K562 (cell line): Measurements from ENCODE around the gene PKD1L1. TPM values are rescaled to one million over a fixed set of nuclear protein-coding genes. Genes with fewer than 3 reads are reported as not detected.
"Not testable (repeated sequence)": the region's sequence is repeated elsewhere in the genome, so short reads cannot be mapped to it uniquely, and the experiment has no call there.

Source experiments
- ATAC-seq: fragments of 200-7000 bp; cut with Tn5 transposase; 3 replicates; pipeline ENCODE4 v1.9.1; 2020; ENCODE audit warnings: moderate library complexity
- BruUV-seq: library from RNA; stranded (reverse); fragments of 400-500 nt; replicated peaks from 2 replicates; lab custom pipeline; 2021; lab: Mats Ljungman, UMichigan
- CTCF ChIA-PET: fragments of 300-600 bp; formaldehyde crosslinking; extraction: SDS; loops from one replicate; lab custom pipeline; 2021; ENCODE audit warnings: low intra/inter-chr PET ratio; lab: Yijun Ruan, JAX
- POLR2A ChIA-PET: fragments of 300-600, 350-650 bp; sonication (Branson Sonifier 250); formaldehyde crosslinking; extraction: SDS; loops from one replicate; lab custom pipeline; 2021; ENCODE audit warnings: antibody characterized with exemption, inconsistent platforms; lab: Yijun Ruan, JAX
- DNase-seq, 4 experiments: peaks; one replicate each; pipeline versions ENCODE4 v3.0.0 to v3.0.0-alpha.2; 2011 to 2018; ENCODE audit warnings: low spot score in 3 of 4, mixed read lengths in 3 of 4; ENCODE audit errors: extremely low read depth in 1 of 4
- FAIRE-seq: peaks from 2 replicates; lab custom pipeline; 2011; peaks lifted over from hg19 to GRCh38; lab: Jason Lieb, UNC
- H2AFZ ChIP-seq: 2 replicates; pipeline ENCODE4 v1.6.0; 2011; ENCODE audit warnings: low read depth, low read length, control low read depth, inconsistent platforms
- H3K27ac ChIP-seq: fragments of 200-600 bp; 3 replicates; pipeline ENCODE4 v1.8.0; 2011; ENCODE audit warnings: low read depth, mild to moderate bottlenecking, control low read depth, inconsistent platforms, low read length, moderate library complexity, mixed read lengths; ENCODE audit errors: extremely low read depth
- H3K27me3 ChIP-seq, 2 experiments: fragments of 300-600 bp in 1 of 2; 2 replicates in 1 of 2; 3 replicates in 1 of 2; pipeline versions ENCODE4 v1.6.0 to v1.8.0; 2011; ENCODE audit warnings: inconsistent platforms in 2 of 2, low read length in 2 of 2, mild to moderate bottlenecking in 1 of 2, mixed read lengths in 1 of 2, moderate library complexity in 1 of 2; ENCODE audit not compliant: control insufficient read depth in 2 of 2, insufficient read depth in 2 of 2
- H3K36me3 ChIP-seq: fragments of 300-600 bp; 3 replicates; pipeline ENCODE4 v1.8.0; 2011; ENCODE audit warnings: mild to moderate bottlenecking, low read length, inconsistent platforms; ENCODE audit not compliant: control insufficient read depth, insufficient read depth
- H3K4me1 ChIP-seq, 2 experiments: fragments of 200-600 bp in 1 of 2; replicated peaks in 1 of 2; 2 replicates in 1 of 2; 3 replicates in 1 of 2; pipeline versions ENCODE4 v1.5.1 to v1.8.0; 2011; ENCODE audit warnings: inconsistent platforms in 2 of 2, low read length in 2 of 2, mild to moderate bottlenecking in 1 of 2, mixed read lengths in 1 of 2, moderate library complexity in 1 of 2; ENCODE audit not compliant: control insufficient read depth in 2 of 2, insufficient read depth in 2 of 2
- H3K4me2 ChIP-seq: 2 replicates; pipeline ENCODE4 v1.6.1; 2011; ENCODE audit warnings: low read length, control low read depth, inconsistent platforms, mixed read lengths; ENCODE audit not compliant: insufficient read depth
- H3K4me3 ChIP-seq: fragments of 200-600 bp; sonication (generic), shearing (Covaris generic); 2 replicates; pipeline ENCODE4 v1.5.1; 2016; ENCODE audit warnings: control low read depth, inconsistent platforms
- H3K79me2 ChIP-seq: fragments of 200-600 bp; 3 replicates; pipeline ENCODE4 v1.8.0; 2011; ENCODE audit warnings: low read length, inconsistent platforms; ENCODE audit not compliant: control insufficient read depth, insufficient read depth
- H3K9ac ChIP-seq, 2 experiments: 2 replicates each; pipeline versions ENCODE4 v1.6.0 to v1.6.1; 2011; ENCODE audit warnings: low read depth in 2 of 2, low read length in 2 of 2, control low read depth in 1 of 2, inconsistent platforms in 1 of 2, mild to moderate bottlenecking in 1 of 2, mixed read lengths in 1 of 2; ENCODE audit not compliant: insufficient read depth in 1 of 2
- H3K9me1 ChIP-seq: one replicate; pipeline ENCODE4 v1.6.0; 2011; ENCODE audit warnings: inconsistent platforms, mild to moderate bottlenecking, low read length, moderate library complexity; ENCODE audit not compliant: control insufficient read depth, insufficient read depth
- H3K9me3 ChIP-seq: replicated peaks from 2 replicates; pipeline ENCODE4 v1.5.1; 2011; ENCODE audit warnings: low read depth, low read length, inconsistent platforms; ENCODE audit not compliant: control insufficient read depth, insufficient read depth
- H4K20me1 ChIP-seq: replicated peaks from 2 replicates; pipeline ENCODE4 v1.6.1; 2011; ENCODE audit warnings: low read length, inconsistent platforms, mixed read lengths; ENCODE audit not compliant: control insufficient read depth, insufficient read depth
- HDAC8 ChIP-seq: fragments of 450-650 bp; IDR thresholded peaks from 2 replicates; pipeline ENCODE4 v1.6.1; 2016; ENCODE audit warnings: mild to moderate bottlenecking, missing genetic modification characterization, moderate library complexity, missing compliant biosample characterization
- RBM25 ChIP-seq: fragments of 200-400 bp; formaldehyde crosslinking; IDR thresholded peaks from 2 replicates; pipeline ENCODE4 v1.6.1; 2018; ENCODE audit warnings: low read length, low read depth, moderate library complexity; ENCODE audit not compliant: severe bottlenecking
- ZNF146 ChIP-seq: IDR thresholded peaks from one replicate; pipeline ENCODE4 v1.6.1; 2018; ENCODE audit warnings: missing compliant biosample characterization; ENCODE audit not compliant: unreplicated experiment
- WGBS: fragments of 100-300 bp; shearing (Covaris generic); methylation state at CpG from one replicate; pipeline ENCODE4 v1.1.6; 2016; ENCODE audit warnings: low coverage, mixed read lengths; ENCODE audit not compliant: insufficient coverage; ENCODE audit errors: missing lambda C conversion rate; 5-methylcytosine and 5-hydroxymethylcytosine counted together
- in situ Hi-C: fragments of 300-500 bp; cut with MboI; formaldehyde crosslinking; loops from 4 replicates; pipeline ENCODE4 v1.15.0; 2018; ENCODE audit warnings: inconsistent platforms, mixed read lengths
- intact Hi-C: fragments of 100-400 bp; cut with micrococcal nuclease; formaldehyde crosslinking; loops from 2 replicates; pipeline ENCODE4 v1.14.2; 2022
- polyA plus RNA-seq, 8 experiments: library from polyadenylated mRNA; depleted of rRNA in 4 of 8; stranded (reverse) in 5 of 8; unstranded in 3 of 8; fragments of >200 nt; fragmentation: Nextera tagmentation in 2 of 8; fragmentation: Illumina TruSeq in 1 of 8; extraction: Ambion mirVana in 2 of 8; extraction: Trizol in 1 of 8; gene quantifications; 2 replicates each; pipeline versions ENCODE4 v1.2.1 to v1.2.3, GENCODE V29; 2011 to 2014; ENCODE audit warnings: inconsistent platforms in 1 of 8, missing spikeins in 1 of 8
- total RNA-seq, 7 experiments: library from RNA; depleted of rRNA in 6 of 7; stranded (reverse); fragments of >200 nt in 6 of 7; fragmentation: Illumina TruSeq in 2 of 7; extraction: Trizol in 2 of 7; gene quantifications; 2 replicates each; pipeline versions ENCODE4 v1.2.1 to v1.2.3, GENCODE V29; 2011 to 2021; ENCODE audit warnings: low replicate concordance in 1 of 7
- TF ChIP-seq, protein P1 (sequence below): fragments of 450-650 bp; conservative IDR thresholded peaks from 2 replicates; pipeline ENCODE4 v1.6.1; 2016; ENCODE audit warnings: missing genetic modification characterization, low read depth, mild to moderate bottlenecking, missing compliant biosample characterization, moderate library complexity

PKD1L1 gene
- total and polyA plus RNA-seq, 9 of the 15 experiments (the other 6 are each of a cell fraction or from before 2014, with no cell fraction given), result 0.01 to 0.02 TPM; not detected in 7

GRCh38 chr7:47990592-47990991, 42.3 kb upstream of the PKD1L1 start:
- WGBS, result 37% methylated on average over 4 of the region's 5 CpGs

DNA sequence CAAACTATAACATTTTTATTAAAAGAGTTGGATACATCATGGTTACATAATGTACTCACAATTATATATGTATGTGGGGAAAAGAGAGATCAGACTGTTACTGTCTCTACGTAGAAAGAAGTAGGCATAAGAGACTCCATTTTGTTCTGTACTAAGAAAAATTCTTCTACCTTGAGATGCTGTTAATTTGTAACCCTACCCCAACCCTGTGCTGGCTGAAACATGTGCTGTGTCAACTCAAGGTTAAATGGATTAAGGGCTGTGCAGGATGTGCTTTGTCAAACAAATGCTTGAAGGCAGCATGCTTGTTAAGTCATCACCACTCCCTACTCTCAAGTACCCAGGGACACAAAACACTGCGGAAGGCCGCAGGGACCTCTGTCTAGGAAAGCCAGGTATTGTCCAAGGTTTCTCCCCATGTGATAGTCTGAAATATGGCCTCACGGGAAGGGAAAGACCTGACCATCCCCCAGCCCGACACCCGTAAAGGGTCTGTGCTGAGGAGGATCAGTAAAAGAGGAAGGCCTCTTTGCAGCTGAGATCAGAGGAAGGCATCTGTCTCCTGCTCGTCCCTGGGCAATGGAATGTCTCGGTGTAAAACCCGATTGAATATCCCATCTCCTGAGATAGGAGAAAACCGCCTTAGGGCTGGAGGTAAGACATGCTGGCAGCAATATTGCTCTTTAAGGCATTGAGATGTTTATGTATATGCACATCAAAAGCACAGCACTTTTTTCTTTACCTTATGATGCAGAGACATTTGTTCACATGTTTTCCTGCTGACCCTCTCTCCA, 41.5 kb upstream of the PKD1L1 start:
- H2AFZ ChIP-seq, H3K9me1 ChIP-seq, H3K4me1 ChIP-seq, H3K4me3 ChIP-seq, H3K27me3 ChIP-seq, H3K79me2 ChIP-seq, FAIRE-seq, POLR2A ChIA-PET, H3K36me3 ChIP-seq, H3K4me2 ChIP-seq, in situ Hi-C loops, BruUV-seq, DNase-seq, H4K20me1 ChIP-seq, H3K27ac ChIP-seq, H3K9ac ChIP-seq, ATAC-seq, CTCF ChIA-PET, H3K9me3 ChIP-seq, intact Hi-C loops: not testable (repeated sequence)
- 30% methylated on average over 7 of the region's 10 CpGs for WGBS

More at GRCh38 chr7:47990592-47990991, 42.3 kb upstream of the PKD1L1 start:
- Histone ChIP-seq H3K4me1 (peaks cover 0 to 8% of the 10 kb centered on the region in 2 experiments; a peak in 2 of 5 replicates), H3K79me2 (no peaks in the 10 kb centered on the region), H2AFZ (no peak overlapping the region), H4K20me1 (no peaks in the 10 kb centered on the region; the same call in 1 of the 2 replicates), H3K27ac (no peak overlapping the region), H3K36me3 (no peaks in the 10 kb centered on the region), H3K9me3 (no peaks in the 10 kb centered on the region), H3K27me3 (no peaks in the 10 kb centered on the region), H3K4me3 (no peak overlapping the region), H3K9ac (no peak overlapping the region), H3K4me2 (no peak overlapping the region), H3K9me1 (no peaks in the 10 kb centered on the region)
- ATAC-seq, result no peak
- TF ChIP-seq, protein P1, sequence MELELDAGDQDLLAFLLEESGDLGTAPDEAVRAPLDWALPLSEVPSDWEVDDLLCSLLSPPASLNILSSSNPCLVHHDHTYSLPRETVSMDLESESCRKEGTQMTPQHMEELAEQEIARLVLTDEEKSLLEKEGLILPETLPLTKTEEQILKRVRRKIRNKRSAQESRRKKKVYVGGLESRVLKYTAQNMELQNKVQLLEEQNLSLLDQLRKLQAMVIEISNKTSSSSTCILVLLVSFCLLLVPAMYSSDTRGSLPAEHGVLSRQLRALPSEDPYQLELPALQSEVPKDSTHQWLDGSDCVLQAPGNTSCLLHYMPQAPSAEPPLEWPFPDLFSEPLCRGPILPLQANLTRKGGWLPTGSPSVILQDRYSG, result no peak
- TF ChIP-seq ZNF146 (CRISPR knock-in tag), result peak; percentile 73
- TF ChIP-seq HDAC8, result no peak
- peak; percentile 60 for TF ChIP-seq RBM25
- FAIRE-seq, result no peak
- in situ Hi-C loops (no loop called here), intact Hi-C loops (no loop called here)
- CTCF ChIA-PET, result interaction anchor here (1.4 kb wide), 1 partner anchor 120 kb away, joined by 6 read pairs; no protein-coding TSS in a partner anchor
- no peak for DNase-seq
- BruUV-seq, result no TSS peak
- POLR2A ChIA-PET, result no interaction called here
